Stimulated activated CD8-positive, alpha-beta memory T cell treated with anti-CD3 and anti-CD28 coated beads, Interleukin-15, amount 100 ng/mL, for 1 hour (primary cell): Measurements from ENCODE around the gene SPATA31C2.
"Not testable (repeated sequence)": the region's sequence is repeated elsewhere in the genome, so short reads cannot be mapped to it uniquely, and the experiment has no call there.

ENCODE experiments used
- DNase-seq: peaks from one replicate; pipeline ENCODE4 v3.0.0-alpha.2; 2020; ENCODE audit warnings: low read depth

SPATA31C2 gene

GRCh38 chr9:88138375-88138774, at the start of gene SPATA31C2:
Gene SPATA31C2, minus strand, starts transcription at chr9:88138475. Its CDS starts 29 bp downstream, at chr9:88138446.
- DNase-seq, result not testable (repeated sequence)

DNA sequence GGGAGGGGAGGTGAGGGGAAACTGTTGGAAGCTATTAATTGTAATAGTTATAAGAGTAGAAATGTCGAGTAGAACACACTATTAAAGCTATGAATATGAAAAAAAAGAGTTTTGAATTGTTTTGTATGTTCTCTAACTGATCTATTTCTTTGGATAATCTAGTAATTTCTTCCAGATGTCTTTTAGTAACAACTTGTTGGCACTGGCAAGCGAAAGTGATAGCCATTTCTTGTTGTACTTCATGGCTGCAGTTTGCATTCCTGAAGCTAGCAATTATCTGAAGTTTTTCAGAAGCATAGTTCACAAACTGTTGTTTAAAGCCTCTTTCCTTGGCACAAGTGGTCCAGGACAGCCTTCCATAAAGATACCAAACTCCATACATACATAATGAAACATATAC, 49.4 kb upstream of the SPATA31C2 start:
- DNase-seq, result no peak

GRCh38 chr9:88186495-88187110, 48.3 kb upstream of the SPATA31C2 start:
- DNase-seq, result no peak

- no peak for DNase-seq
These were observed 46.7 kb upstream of the SPATA31C2 start for GRCh38 chr9:88184976-88185375.

DNA sequence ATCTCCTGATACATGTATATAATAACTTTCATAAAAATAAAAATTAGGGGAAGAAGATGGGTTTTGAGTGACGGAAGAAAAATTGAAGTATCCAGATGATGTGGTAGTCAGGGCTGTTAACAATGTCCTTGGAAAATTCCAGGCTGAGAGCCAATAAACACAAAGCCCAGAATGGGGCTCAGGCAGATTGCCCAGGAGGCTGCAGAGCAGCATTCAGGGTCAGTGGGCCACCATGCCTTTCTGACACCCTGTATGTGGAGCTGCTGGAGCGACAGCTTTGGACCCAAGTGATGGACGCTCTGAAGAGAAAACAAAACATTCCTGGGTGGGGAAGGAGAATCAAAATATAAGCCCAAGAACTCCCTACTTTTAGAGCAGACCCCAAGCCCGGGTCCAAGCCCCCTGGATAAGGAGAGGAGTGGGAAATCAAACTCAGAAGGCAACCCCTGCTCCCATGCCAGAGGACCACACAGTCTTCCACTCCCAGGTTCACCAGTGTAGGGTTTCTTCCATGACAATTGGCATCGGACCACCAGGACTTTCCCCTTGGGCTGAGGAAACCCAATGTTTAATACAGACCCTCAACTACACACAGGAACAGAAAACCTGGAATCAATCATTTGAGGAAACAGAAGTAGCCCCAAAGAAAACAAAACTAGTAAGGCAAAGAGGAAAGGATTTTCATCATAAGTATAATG, 45.7 kb upstream of the SPATA31C2 start:
- DNase-seq, result no peak

- DNase-seq, result no peak
These were observed 44.2 kb upstream of the SPATA31C2 start for GRCh38 chr9:88182501-88182900.

GRCh38 chr9:88180081-88180765, 41.9 kb upstream of the SPATA31C2 start:
- DNase-seq, result no peak

DNA sequence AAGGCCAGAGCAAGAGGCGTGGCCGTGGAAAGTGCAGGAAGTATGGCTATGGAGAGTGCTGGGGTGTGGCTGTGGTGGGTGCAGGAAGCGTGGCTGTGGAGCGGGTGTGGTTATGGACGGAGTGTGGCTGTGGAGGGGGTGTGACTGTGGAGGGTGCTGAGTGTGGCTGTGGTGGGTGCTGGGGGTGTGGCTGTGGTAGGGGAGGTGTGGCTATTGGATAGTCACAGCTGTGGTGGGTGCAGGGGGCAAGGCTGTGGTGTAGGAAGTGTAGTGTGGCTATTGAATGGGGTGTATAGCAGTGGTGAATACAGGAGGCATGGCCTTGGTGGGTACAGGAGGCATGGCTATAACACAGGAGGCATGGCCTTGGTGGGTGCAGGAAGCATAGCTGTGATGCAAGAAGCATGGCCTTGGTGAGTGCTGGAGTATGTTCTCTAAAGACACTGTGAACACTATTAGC, 40.8 kb upstream of the SPATA31C2 start:
- no peak for DNase-seq

GRCh38 chr9:88178641-88179040, 40.4 kb upstream of the SPATA31C2 start:
- DNase-seq, result no peak

GRCh38 chr9:88177371-88177770, 39.1 kb upstream of the SPATA31C2 start:
- DNase-seq, result no peak

DNA sequence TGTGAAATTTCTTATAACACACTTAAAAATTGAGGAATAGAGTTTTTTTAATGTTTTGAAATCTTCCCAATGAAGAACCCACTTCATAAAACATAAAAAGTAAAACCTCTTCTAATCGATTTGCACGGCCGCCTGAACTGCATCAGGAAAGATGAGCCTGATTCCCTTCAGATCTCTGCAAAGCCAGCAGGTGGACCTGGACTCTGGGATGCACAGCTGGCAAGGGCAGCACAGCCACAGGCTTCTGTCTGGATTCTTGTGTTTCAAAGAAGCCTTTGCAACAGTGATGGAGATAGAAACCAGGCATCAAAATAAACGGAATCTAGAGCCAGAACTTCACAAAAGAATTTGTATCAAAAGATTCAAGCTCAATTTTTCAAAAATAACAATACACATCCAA, 36.0 kb upstream of the SPATA31C2 start:
- DNase-seq, result no peak

DNA sequence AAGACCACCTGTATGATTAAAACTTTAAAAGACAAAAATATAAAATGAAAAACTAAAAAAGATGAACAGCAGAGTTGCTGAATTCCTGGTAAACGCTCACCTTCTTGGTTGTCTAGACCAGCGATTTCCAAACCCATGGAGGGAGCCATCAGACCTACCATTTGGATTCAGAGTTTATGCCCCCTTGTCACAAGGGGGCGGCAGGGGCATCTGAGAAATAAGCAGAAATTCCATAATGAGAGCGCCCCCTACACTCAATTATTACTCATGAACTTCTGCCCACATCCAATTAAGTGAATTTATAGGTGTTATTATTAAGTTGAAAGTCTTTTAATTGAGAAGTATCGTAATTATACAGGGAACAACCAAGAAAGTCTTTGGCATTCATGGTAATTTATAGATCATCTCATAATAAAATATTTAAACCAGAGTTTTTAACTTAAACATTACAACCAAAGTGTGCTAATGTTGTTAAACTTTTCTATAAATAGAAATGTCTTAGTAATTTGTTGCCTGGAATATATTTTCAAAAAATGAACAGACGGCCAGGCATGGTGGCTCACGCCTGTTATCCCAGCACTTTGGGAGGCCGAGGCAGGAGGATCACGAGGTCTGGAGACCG, 35.2 kb upstream of the SPATA31C2 start:
- peak; percentile 27 for DNase-seq

DNA sequence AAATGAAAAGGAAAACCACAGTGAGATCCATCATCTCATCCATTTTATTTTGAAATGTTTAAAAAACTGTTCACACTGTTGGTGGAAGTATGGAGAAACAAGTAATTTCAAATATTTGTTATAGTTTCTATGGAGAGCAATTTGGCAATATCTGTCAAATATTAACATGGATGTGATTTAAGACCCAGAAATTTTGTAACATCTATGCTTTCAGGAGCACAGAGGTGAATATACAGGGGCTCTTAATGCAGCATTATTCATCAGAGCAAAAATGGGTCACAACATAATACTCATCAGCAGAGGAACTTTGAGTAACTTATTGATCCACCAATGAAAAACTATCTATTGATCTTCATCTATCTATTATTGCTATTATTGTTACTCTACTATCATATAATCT, 31.4 kb upstream of the SPATA31C2 start:
- DNase-seq, result no peak

DNA sequence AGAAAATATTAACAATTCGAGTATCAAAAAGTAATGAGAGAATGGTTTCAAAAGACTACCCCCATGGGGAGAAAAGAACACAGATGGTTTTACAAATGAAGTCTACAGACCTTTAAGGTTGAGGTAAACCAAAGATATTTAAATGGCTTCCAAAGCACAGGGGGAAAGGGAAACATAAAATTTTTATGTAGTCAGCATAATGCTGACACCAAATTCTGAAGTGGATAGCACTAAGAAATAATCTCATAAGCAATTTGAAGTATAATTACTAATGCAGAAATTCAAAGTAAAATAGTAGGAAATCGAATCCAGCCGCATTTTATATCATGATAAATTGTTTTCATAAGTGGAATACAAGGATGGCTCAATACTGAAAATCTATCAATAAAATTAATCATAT, 30.3 kb upstream of the SPATA31C2 start:
- no peak for DNase-seq

DNA sequence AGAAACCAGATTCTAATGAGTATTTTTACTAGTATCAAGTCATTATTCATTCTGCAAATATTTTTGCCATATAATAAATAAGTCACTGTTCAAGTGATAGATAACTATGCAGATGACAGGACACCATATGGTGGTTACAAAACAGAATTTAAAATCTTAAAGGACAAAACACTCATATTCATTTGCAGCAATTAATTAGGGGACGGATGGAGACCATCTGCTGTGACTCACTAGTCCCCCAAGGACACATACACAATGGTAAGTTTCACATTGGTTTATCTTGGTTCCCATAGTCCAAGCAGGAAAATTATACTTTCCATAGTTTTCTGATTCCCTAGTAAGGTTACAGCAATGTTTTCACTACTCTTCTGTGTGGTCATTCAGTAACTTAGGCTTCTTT, 28.4 kb upstream of the SPATA31C2 start:
- DNase-seq, result no peak

DNA sequence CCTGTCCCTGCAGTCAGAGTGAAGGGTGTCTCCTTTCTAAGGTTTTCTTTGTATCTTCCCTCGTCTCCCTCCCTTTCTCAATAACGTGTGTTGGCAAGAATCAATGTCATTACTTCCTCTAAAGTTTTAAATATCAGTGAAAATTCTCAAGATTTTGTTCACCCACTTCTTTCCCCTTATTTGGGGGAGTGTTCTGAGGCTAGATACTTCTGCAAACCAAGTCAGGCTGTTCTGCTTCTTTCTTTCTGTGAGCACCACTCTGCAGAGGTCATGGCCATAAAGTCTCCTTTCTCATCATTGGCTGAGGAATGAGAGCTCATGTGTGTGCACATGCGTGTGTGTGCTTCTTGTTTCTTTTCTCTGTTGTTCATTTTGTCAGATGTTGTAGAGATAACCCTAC, 26.6 kb upstream of the SPATA31C2 start:
- DNase-seq, result no peak

DNA sequence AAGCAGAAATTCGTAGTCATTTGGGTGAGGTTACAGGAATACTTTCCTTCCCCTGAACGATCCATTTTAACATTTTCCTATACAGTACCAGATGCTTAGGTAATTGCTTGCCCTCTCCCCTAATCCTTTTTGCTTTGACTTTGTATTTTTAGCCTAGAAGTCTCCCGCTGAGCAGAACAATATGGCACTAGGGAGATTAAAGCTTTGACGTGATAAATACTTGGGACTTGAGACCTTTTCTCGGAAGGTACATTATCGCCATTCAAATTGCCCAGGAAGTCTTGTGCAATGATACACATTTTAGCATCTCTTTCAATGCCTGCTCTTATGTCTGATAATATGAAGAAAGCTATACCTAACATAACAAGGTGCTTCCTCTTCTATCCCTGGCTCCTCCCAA, 22.9 kb upstream of the SPATA31C2 start:
- no peak for DNase-seq

GRCh38 chr9:88143957-88144625, 5.8 kb upstream of the SPATA31C2 start:
- no peak for DNase-seq

DNA sequence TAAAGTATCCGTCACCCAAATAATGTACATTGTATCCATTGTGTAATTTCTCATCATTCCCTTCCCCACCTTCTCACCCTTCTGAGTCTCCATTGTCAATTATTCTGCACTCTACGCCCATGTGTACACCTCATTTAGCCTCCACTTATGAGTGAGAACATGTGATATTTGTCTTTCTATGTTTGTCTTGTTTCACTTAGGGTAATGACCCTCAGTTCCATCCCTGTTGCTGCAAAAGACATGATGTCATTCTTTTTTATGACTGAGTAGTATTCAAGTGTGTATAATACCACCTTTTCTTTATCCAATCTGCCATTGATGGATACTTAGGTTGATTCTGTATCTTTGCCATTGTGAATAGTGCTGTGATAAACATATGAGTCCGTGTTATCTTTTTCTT, 4.9 kb upstream of the SPATA31C2 start:
- DNase-seq, result no peak

DNA sequence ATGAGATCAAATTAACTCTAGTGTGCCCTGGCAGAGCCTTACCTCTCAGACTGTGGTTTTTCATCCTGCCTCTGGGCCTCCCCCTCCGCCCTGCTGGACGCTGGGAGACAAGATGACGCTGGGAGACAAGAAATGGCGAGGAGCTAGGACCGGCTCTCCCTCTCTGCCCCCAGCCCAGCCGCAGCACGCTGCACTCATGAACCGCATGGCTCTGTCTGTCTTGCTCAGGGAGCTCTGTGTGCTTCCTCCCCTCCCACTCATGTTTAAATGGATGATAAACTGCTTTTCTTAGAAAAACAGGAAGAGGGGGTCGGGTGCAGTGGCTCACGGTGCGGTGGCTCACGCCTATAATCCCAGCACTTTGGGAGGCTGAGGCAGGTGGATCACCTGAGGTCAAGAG, 4.7 kb downstream of the SPATA31C2 start:
- not testable (repeated sequence) for DNase-seq

DNA sequence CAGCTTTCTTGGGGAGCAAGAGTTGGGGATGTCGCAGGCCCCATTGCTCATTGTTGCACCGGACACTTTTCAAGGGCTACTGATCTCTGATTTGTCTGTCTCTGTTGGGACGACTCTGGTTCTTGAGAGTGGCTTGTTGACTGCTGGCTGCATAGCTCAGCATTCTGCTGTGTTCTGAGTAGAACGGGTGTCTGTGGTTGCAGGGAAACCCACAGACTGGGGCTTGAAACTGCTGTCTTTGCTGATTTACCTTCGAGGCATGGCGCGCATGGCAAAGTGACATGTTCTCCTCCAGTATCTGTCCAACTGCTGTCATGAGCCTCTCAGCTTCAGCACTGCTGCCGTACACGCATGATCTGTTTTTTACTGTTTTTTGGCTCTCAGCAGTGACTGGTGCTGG, 8.7 kb downstream of the SPATA31C2 start:
- DNase-seq, result not testable (repeated sequence)

DNA sequence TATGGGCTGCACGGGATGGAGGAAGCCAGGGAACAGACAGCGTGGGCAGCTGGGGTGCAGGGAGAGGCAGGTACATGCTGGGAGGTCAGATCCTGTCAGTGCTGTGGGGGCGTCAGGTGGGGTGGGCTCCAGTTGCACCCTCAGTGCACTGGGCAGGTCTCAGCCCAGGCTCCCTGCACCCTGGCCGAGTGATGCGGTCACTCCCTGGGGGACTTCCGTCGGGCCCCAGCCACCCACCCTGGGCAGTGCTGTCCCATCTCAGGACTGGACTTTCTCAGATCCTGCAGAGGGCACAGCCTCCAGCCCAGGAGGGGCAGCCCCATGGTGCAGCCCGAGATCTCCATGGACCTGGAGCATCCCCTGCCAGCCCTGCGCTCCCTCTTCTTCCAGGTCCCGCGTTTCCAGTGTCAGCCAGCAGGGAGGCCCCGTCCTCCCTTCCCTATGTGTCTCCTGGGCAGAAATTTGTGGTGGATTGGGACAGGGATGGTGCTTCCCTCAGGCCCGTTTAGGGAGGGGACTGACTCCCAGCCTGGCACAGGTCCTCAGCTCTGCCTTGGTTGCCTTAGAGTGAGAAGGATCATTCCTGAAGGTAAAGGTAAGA, 10.5 kb downstream of the SPATA31C2 start:
- DNase-seq, result not testable (repeated sequence)
